ENCODE measurements around the gene CCDC82. TPM values are rescaled to one million over a fixed set of nuclear protein-coding genes. Genes with fewer than 3 reads are reported as not detected.

The CCDC82 gene
- total and polyA plus RNA-seq, 7 donors, result 6.3 to 21.4 (median 8.6) TPM

DNA sequence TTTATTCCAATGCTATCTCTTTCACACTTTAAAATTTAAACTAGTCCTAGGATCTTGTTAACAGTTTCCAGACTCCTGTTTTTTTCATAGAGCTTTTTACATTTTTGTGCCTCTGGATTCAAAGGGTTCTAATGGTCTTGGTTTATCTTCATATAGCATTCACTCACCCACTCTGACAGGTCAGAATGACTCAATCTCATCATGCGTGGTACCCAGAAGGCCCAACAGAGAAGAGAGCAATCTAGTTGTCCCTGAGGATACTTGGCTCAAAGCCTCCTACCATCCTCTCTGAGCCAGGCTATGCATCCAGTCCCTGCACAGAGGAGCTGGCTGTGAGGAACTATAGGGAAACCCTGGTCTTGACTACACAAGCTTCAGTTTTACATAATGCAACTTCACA lies 74.2 kb downstream of the CCDC82 start:
- WGBS, 3 donors, result 83 to 93% (median 93%) methylated on average over 1 of the region's 1 CpG
- ATAC-seq, result no peak
- Histone ChIP-seq H3K4me1 (peaks cover 5% of the 10 kb centered on the region), H3K9me3 (no peaks in the 10 kb centered on the region), H3K4me3 (no peak overlapping the region), H3K36me3 (ENCODE audit: insufficient read depth in 1 of 2, low read depth in 1 of 2) (no peaks in the 10 kb centered on the region), H3K27ac (no peak overlapping the region), H3K27me3 (ENCODE audit: insufficient read depth in 3 of 3, low read length in 2 of 3) (no peaks in the 10 kb centered on the region)
- DNase-seq, result no peak
- TF ChIP-seq, protein P1, sequence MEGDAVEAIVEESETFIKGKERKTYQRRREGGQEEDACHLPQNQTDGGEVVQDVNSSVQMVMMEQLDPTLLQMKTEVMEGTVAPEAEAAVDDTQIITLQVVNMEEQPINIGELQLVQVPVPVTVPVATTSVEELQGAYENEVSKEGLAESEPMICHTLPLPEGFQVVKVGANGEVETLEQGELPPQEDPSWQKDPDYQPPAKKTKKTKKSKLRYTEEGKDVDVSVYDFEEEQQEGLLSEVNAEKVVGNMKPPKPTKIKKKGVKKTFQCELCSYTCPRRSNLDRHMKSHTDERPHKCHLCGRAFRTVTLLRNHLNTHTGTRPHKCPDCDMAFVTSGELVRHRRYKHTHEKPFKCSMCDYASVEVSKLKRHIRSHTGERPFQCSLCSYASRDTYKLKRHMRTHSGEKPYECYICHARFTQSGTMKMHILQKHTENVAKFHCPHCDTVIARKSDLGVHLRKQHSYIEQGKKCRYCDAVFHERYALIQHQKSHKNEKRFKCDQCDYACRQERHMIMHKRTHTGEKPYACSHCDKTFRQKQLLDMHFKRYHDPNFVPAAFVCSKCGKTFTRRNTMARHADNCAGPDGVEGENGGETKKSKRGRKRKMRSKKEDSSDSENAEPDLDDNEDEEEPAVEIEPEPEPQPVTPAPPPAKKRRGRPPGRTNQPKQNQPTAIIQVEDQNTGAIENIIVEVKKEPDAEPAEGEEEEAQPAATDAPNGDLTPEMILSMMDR (IDR thresholded peaks at IDR 0.05), result no peak
- intact Hi-C loops (cut with DNase I), result no loop called here

GRCh38 chr11:96314326-96315020 lies 75.2 kb downstream of the CCDC82 start:
- Histone ChIP-seq H3K27me3 (ENCODE audit: insufficient read depth in 3 of 3, low read length in 2 of 3) (no peaks in the 10 kb centered on the region), H3K9me3 (no peaks in the 10 kb centered on the region), H3K4me1 (peaks cover 5% of the 10 kb centered on the region), H3K36me3 (ENCODE audit: insufficient read depth in 1 of 2, low read depth in 1 of 2) (no peaks in the 10 kb centered on the region), H3K4me3 (no peak overlapping the region), H3K27ac (peak overlapping the region; percentile 18)
- TF ChIP-seq, protein P1 (IDR thresholded peaks at IDR 0.05), result no peak
- 40 to 48% (median 40%) methylated on average over 4 of the region's 4 CpGs for WGBS, 3 donors
- intact Hi-C loops (cut with DNase I), result no loop called here
- ATAC-seq (no peak), DNase-seq (no peak)

- no peak overlapping the region for H3K4me3 ChIP-seq
- intact Hi-C loops (cut with DNase I), result no loop called here
- DNase-seq (no peak), ATAC-seq (no peak)
- 67 to 78% (median 75%) methylated on average over 6 of the region's 6 CpGs for WGBS, 3 donors
- no peak overlapping the region for H3K27ac ChIP-seq
- H3K9me3 ChIP-seq, result no peaks in the 10 kb centered on the region
- H3K4me1 ChIP-seq, result peaks cover 5% of the 10 kb centered on the region
- TF ChIP-seq, protein P1 (IDR thresholded peaks at IDR 0.05), result no peak
- no peaks in the 10 kb centered on the region for H3K36me3 ChIP-seq (ENCODE audit: insufficient read depth in 1 of 2, low read depth in 1 of 2)
- H3K27me3 ChIP-seq (ENCODE audit: insufficient read depth in 3 of 3, low read length in 2 of 3), result no peaks in the 10 kb centered on the region
These were observed 76.5 kb downstream of the CCDC82 start for GRCh38 chr11:96313163-96313562.

DNA sequence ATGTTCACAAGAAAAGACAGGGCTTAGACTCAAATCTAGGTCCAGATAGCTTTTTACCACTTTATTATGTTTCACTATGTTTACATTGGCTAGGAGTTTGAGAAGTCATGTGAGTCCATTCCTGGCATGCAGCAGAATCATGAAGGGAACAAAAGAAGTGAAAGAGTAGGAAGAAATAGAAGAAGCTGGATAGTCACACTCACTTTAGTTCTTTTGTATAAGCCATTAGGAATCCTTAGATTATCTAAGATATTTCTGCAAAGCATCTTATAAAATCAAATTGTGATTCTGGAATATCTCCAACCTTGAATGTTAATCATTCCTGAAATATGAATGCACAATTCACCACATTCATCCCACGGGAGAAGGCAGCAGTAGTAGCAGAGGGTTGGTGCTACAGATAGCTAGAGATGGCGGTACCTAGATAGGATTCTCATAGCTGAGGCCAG lies 78.6 kb downstream of the CCDC82 start:
- ATAC-seq (no peak), DNase-seq (no peak)
- intact Hi-C loops (cut with DNase I), result no loop called here
- TF ChIP-seq, protein P1 (IDR thresholded peaks at IDR 0.05), result no peak
- Histone ChIP-seq H3K27me3 (ENCODE audit: insufficient read depth in 3 of 3, low read length in 2 of 3) (no peaks in the 10 kb centered on the region), H3K36me3 (ENCODE audit: insufficient read depth in 1 of 2, low read depth in 1 of 2) (no peaks in the 10 kb centered on the region), H3K27ac (no peak overlapping the region), H3K4me1 (peaks cover 14% of the 10 kb centered on the region), H3K4me3 (no peak overlapping the region), H3K9me3 (no peaks in the 10 kb centered on the region)
- WGBS, 3 donors, result 47 to 58% (median 55%) methylated on average over 2 of the region's 2 CpGs

DNA sequence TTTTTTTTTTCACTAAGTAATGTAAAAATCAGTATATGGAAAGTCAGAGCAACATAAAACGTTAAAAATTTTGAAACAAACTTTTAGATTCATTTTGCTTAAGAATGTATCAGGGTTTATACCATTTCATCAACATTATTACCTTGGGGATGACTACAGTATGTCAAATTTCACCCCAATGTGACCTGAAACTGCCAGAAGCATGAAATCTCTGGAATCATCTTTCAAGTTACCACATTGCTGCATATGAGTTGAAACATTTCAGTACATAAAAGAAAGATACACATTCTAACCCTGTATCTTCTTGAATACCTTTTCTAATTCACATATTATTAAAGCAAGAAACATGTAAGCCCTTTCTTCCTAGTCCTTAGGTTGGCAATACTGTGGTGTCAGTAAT lies 79.5 kb downstream of the CCDC82 start:
- Histone ChIP-seq H3K36me3 (ENCODE audit: insufficient read depth in 1 of 2, low read depth in 1 of 2) (no peaks in the 10 kb centered on the region), H3K4me1 (peaks cover 19% of the 10 kb centered on the region), H3K9me3 (no peaks in the 10 kb centered on the region), H3K27ac (no peak overlapping the region), H3K4me3 (no peak overlapping the region), H3K27me3 (ENCODE audit: insufficient read depth in 3 of 3, low read length in 2 of 3) (no peaks in the 10 kb centered on the region)
- DNase-seq (no peak), ATAC-seq (no peak)
- TF ChIP-seq, protein P1 (IDR thresholded peaks at IDR 0.05), result no peak
- WGBS, 3 donors, result 62 to 68% (median 64%) methylated on average over 1 of the region's 1 CpG
- intact Hi-C loops (cut with DNase I), result no loop called here

All from psoas muscle (tissue), 8 donors.